KMS-11 (cell line): ENCODE results near the gene ASB15.
"Not testable (repeated sequence)": the region's sequence is repeated elsewhere in the genome, so short reads cannot be mapped to it uniquely, and the experiment has no call there.

Experiments
- H2AFZ ChIP-seq: fragments of 200-600 bp; sonication (generic); 2 replicates; pipeline ENCODE4 v1.6.1; 2016; ENCODE audit warnings: antibody characterized with exemption, mixed run types, low read depth
- H3K27ac ChIP-seq: fragments of 200-600 bp; sonication (generic); 2 replicates; pipeline ENCODE4 v1.6.1; 2016; ENCODE audit warnings: mild to moderate bottlenecking, mixed run types
- H3K27me3 ChIP-seq: fragments of 200-600 bp; sonication (generic); 2 replicates; pipeline ENCODE4 v1.6.1; 2017; ENCODE audit warnings: mild to moderate bottlenecking, low read depth, mixed run types, moderate library complexity; ENCODE audit not compliant: insufficient read depth
- H3K36me3 ChIP-seq: fragments of 200-600 bp; sonication (generic); 2 replicates; pipeline ENCODE4 v1.6.1; 2017; ENCODE audit warnings: mild to moderate bottlenecking, mixed run types; ENCODE audit not compliant: insufficient read depth
- H3K4me1 ChIP-seq: fragments of 200-600 bp; sonication (generic); 2 replicates; pipeline ENCODE4 v1.6.1; 2016; ENCODE audit warnings: mild to moderate bottlenecking, low read depth, mixed run types; ENCODE audit not compliant: poor library complexity, severe bottlenecking
- H3K4me2 ChIP-seq: fragments of 200-600 bp; sonication (generic); 2 replicates; pipeline ENCODE4 v1.7.0; 2016; ENCODE audit warnings: mild to moderate bottlenecking, mixed run types
- H3K4me3 ChIP-seq: fragments of 200-600 bp; sonication (generic); IDR thresholded peaks from 2 replicates; pipeline ENCODE4 v1.6.1; 2017; ENCODE audit warnings: low read depth, low read length, mixed read lengths; ENCODE audit not compliant: insufficient read depth
- H3K79me2 ChIP-seq: fragments of 200-600 bp; sonication (generic); 2 replicates; pipeline ENCODE4 v1.6.1; 2016; ENCODE audit warnings: low read depth, mixed run types; ENCODE audit not compliant: insufficient read depth
- H3K9ac ChIP-seq: fragments of 200-600 bp; sonication (generic); 2 replicates; pipeline ENCODE4 v1.6.1; 2016; ENCODE audit warnings: mild to moderate bottlenecking, mixed run types
- H4K20me1 ChIP-seq: fragments of 200-600 bp; sonication (generic); 2 replicates; pipeline ENCODE4 v1.6.1; 2016; ENCODE audit warnings: mild to moderate bottlenecking, mixed run types; ENCODE audit not compliant: insufficient read depth
- CTCF ChIP-seq: fragments of 200-600 bp; sonication (generic); conservative IDR thresholded peaks from 2 replicates; pipeline ENCODE4 v1.6.1; 2017; ENCODE audit warnings: low read depth, mild to moderate bottlenecking, antibody characterized with exemption, low read length, moderate library complexity, mixed read lengths

Gene ASB15

DNA sequence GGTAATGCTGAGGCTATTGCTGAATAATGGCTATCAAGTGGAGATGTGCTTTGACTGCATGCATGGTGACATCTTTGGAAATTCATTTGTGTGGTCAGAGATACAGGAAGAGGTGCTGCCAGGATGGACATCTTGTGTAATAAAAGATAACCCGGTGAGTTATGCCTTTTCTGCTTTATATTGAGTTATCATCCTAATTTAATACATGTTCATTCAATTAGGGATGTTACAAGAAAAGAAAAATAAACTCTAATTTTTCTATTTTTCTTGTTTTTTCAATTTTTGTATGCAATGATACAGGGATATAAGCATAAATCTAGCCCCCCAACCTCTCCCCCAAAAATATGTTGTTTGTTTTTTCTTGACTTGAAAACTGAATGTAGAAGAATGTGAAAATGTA, 27.7 kb downstream of the ASB15 start:
- Histone ChIP-seq H3K4me1 (no peaks in the 10 kb centered on the region), H2AFZ (no peak overlapping the region), H3K27ac (no peak overlapping the region), H4K20me1 (no peaks in the 10 kb centered on the region), H3K27me3 (no peaks in the 10 kb centered on the region), H3K79me2 (no peaks in the 10 kb centered on the region), H3K9ac (no peak overlapping the region), H3K4me3 (no peak overlapping the region), H3K36me3 (no peaks in the 10 kb centered on the region), H3K4me2 (no peak overlapping the region)
- no peak for TF ChIP-seq CTCF

DNA sequence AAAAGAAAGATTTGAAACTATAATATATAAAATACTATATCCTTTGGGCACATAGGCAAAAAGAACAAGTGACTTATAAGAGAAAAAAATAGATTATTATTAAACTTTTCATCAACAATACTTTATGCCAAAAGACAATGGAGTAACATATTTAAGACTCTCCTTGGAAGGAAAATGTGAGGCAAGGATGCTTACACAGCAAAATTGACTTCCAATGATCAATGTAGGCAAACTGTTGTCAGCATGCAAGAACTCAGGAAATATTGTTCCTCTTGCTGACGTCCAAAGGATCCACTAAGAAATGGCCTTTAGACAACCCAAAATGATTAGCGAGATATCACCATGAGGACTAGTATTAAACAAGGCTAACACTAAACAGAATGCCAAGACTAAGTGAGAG, 31.2 kb downstream of the ASB15 start:
- no peaks in the 10 kb centered on the region for H4K20me1 ChIP-seq

GRCh38 chr7:123633553-123633952, 31.9 kb downstream of the ASB15 start:
- Histone ChIP-seq H3K27me3 (no peaks in the 10 kb centered on the region), H3K79me2 (no peaks in the 10 kb centered on the region), H3K4me1 (no peaks in the 10 kb centered on the region), H2AFZ (no peak overlapping the region), H3K36me3 (no peaks in the 10 kb centered on the region), H3K9ac (no peak overlapping the region), H3K4me3 (no peak overlapping the region), H3K27ac (no peak overlapping the region), H3K4me2 (no peak overlapping the region), H4K20me1 (no peaks in the 10 kb centered on the region)
- no peak for TF ChIP-seq CTCF

More for the DNA sequence above, 31.2 kb downstream of the ASB15 start:
- TF ChIP-seq CTCF, result no peak
- H3K79me2 ChIP-seq, result no peaks in the 10 kb centered on the region
- H2AFZ ChIP-seq, result no peak overlapping the region
- H3K27ac ChIP-seq, result no peak overlapping the region
- no peak overlapping the region for H3K4me2 ChIP-seq
- H3K4me3 ChIP-seq, result no peak overlapping the region
- no peaks in the 10 kb centered on the region for H3K4me1 ChIP-seq
- no peak overlapping the region for H3K9ac ChIP-seq
- H3K36me3 ChIP-seq, result no peaks in the 10 kb centered on the region
- H3K27me3 ChIP-seq, result no peaks in the 10 kb centered on the region

DNA sequence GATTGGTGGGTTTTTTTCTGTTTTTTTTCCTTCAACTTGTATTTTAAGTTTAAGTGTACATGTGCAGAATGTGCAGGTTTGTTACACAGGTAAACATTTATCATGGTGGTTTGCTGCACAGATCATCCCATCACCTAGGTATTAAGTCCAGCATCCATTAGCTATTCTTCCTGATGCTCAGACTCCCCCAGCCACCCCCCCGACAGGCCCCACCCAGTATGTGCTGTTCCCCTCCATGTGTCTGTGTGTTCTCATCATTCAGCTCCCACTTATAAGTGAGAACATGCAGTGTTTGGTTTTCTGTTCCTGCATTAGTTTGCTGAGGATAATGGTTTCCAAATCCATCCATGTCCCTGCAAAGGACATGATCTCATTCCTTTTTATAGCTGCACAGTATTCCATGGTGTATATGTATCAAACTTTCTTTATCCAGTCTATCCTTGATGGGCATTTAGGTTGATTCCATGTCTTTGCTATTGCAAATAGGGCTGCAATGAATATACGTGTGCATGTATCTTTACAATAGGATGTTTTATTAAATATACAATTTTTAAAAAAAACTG, 32.5 kb downstream of the ASB15 start:
- not testable (repeated sequence) for H3K9ac ChIP-seq, H4K20me1 ChIP-seq, H3K79me2 ChIP-seq, H3K4me2 ChIP-seq, H3K4me1 ChIP-seq, H2AFZ ChIP-seq, H3K27me3 ChIP-seq, H3K4me3 ChIP-seq, H3K36me3 ChIP-seq, H3K27ac ChIP-seq

DNA sequence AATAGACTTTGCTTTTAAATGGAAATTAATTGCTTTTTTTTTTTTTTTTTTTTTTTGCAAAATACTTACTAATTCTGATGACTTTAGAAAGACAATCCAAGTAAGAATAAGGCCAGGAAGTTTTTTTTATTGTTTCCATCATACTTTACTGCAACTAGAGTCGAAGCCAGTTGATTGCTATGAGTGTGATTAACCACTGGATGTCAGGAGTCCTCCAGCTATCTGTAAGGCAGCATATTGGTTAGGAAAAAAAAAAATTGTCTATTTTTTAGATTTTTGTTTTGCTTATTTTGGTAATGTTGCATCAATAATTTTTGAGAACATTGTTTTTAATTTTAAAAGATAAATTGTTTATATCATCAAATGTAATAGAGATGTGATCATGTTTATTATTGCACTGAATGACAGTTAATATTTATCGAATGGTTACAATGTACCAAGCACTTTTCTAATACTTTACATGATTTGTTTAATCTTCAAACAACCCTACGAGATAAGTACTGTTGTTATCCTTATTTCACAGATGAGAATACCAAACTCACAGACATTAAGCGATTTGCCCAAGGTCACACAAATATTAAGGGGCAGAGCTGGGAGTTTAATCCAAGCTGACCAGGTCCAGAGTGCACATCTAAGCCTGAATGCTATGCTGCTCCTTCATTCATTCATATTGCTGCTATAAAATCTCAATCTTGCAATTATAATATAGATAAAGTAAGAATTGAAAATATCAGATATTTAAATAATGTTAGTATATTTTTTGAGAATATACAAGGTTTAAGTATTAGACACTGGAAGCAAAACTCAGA, 34.1 kb downstream of the ASB15 start:
- no peak overlapping the region for H2AFZ ChIP-seq
- TF ChIP-seq CTCF, result 0 out of 2 replicates have a peak, but pooled peaks have one; percentile 44
- no peaks in the 10 kb centered on the region for H3K36me3 ChIP-seq
- no peaks in the 10 kb centered on the region for H3K27me3 ChIP-seq
- no peak overlapping the region for H3K27ac ChIP-seq
- H3K9ac ChIP-seq, result no peak overlapping the region
- no peaks in the 10 kb centered on the region for H4K20me1 ChIP-seq
- no peaks in the 10 kb centered on the region for H3K4me1 ChIP-seq
- no peaks in the 10 kb centered on the region for H3K79me2 ChIP-seq
- H3K4me2 ChIP-seq, result no peak overlapping the region
- no peak overlapping the region for H3K4me3 ChIP-seq
